Ovary (tissue), 9 donors: ENCODE data around the gene FOXO1. TPM values are rescaled to one million over a fixed set of nuclear protein-coding genes. Genes with fewer than 3 reads are reported as not detected.

Experiments used
- DNase-seq, 5 donors: peaks; one replicate each; pipeline ENCODE4 v3.0.0-alpha.2; 2019 to 2020
- H3K27ac ChIP-seq, 2 donors: fragments of 200-600 bp; one replicate each; pipeline versions ENCODE4 v1.5.1 to v1.8.0; 2019 to 2022
- H3K27me3 ChIP-seq: fragments of 200-600 bp; one replicate; pipeline ENCODE4 v1.8.0; 2022
- H3K36me3 ChIP-seq: fragments of 200-600 bp; sonication (generic); one replicate; pipeline ENCODE4 v1.5.1; 2019
- H3K4me1 ChIP-seq: one replicate; pipeline ENCODE4 v1.8.1; 2013; ENCODE audit warnings: mild to moderate bottlenecking, moderate library complexity; ENCODE audit not compliant: insufficient read depth
- H3K4me3 ChIP-seq: fragments of 200-600 bp; sonication (generic); one replicate; pipeline ENCODE4 v1.5.1; 2017
- H3K9me3 ChIP-seq, 2 donors: fragments of 200-600 bp in 1 of 2; sonication (generic) in 1 of 2; one replicate each; pipeline versions ENCODE4 v1.5.1 to v1.8.1; 2013 to 2019; ENCODE audit warnings: mild to moderate bottlenecking in 1 of 2, moderate library complexity in 1 of 2
- EP300 ChIP-seq: sonication (generic); formaldehyde crosslinking; IDR thresholded peaks from one replicate; pipeline ENCODE4 v1.6.1; 2017; ENCODE audit warnings: antibody characterized with exemption
- POLR2A ChIP-seq: fragments of 450-650 bp; IDR thresholded peaks from one replicate; pipeline ENCODE4 v1.6.1; 2017; ENCODE audit warnings: antibody characterized with exemption, mild to moderate bottlenecking, moderate library complexity
- WGBS, 3 donors: extraction: QIAGEN DNeasy Blood & Tissue Kit in 1 of 3; methylation state at CpG; one replicate each; pipeline versions ENCODE4 v1.1.5 to v1.1.7; 2013 to 2017; 5-methylcytosine and 5-hydroxymethylcytosine counted together
- intact Hi-C, 4 donors: fragments of 100-400 bp; cut with DNase I; formaldehyde crosslinking; loops; one replicate each; pipeline versions ENCODE4 v1.11.0 to v1.15.1; 2022 to 2023
- polyA plus RNA-seq, 2 donors: library from polyadenylated mRNA; stranded (reverse); fragments of 200-250 nt in 1 of 2; fragments of 350-450 nt in 1 of 2; fragmentation: Illumina TruSeq in 1 of 2; extraction: RNeasy Lipid Tissue Mini Kit (QIAGEN cat#74804) in 1 of 2; gene quantifications; one replicate each; pipeline ENCODE4 v1.2.3, GENCODE V29; 2013 to 2014
- total RNA-seq, 7 donors: library from RNA; depleted of rRNA in 2 of 7; stranded (reverse); fragments of >200 nt in 2 of 7; fragmentation: NEBNext Ultra II Directional in 3 of 7; extraction: Animal tissue kit (Norgen Biotek cat#: 25700) in 3 of 7; gene quantifications; one replicate each; pipeline versions ENCODE4 v1.1.0 to v1.2.4, GENCODE V29; 2016 to 2023
- TF ChIP-seq, protein P1 (sequence below), 3 donors: fragments of 450-650 bp in 2 of 3; fragments of 200-600 bp in 1 of 3; IDR thresholded peaks; one replicate each; pipeline versions ENCODE4 v1.5.1 to v1.8.0; 2016 to 2022; ENCODE audit warnings: antibody characterized with exemption in 3 of 3, mild to moderate bottlenecking in 1 of 3
- donor health status: DM: no; HTN: no; CAD: no; lungs with moderate emphysema.
- donor health status: DM: no; HTN: no; CAD: no.
- donor health status: Bipolar disorder and iron deficiency.
- donor health status: DM: yes; HTN: yes; CAD: no.
- donor health status: DM: no; HTN: no; CAD: no.
- donor health status: DM: yes; HTN: yes; CAD: no.

FOXO1 gene
- total and polyA plus RNA-seq, 9 donors: 51.5 to 157 (median 107) TPM

DNA sequence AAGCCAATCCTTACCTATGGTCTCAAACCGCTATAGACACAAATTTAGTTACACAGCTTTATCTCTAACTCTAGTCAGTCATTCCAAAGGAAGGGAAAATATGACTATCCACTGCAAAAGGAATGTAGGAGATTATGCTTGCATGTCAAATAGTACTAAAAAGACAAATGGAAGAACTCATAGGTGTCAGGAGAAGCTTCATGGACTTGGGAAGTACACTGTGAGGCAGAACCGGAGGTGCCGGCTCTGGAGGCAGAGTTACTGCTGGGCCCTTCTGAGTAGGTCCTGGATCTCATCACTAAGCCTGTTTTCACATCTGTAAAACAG, 97.5 kb downstream of the FOXO1 start:
- H3K27ac ChIP-seq: peak overlapping the region in 1 of 2 donors; percentile 17
- WGBS, 3 donors: 14 to 24% (median 20%) methylated on average over 3 of the region's 3 CpGs
- no peaks in the 10 kb centered on the region for H3K9me3 ChIP-seq
- no peaks in the 10 kb centered on the region for H3K36me3 ChIP-seq
- H3K27me3 ChIP-seq: no peaks in the 10 kb centered on the region
- DNase-seq: no peak
- H3K4me1 ChIP-seq: peaks cover 45% of the 10 kb centered on the region
- no peak overlapping the region for H3K4me3 ChIP-seq
- TF ChIP-seq EP300 (no peak), POLR2A (no peak)
- TF ChIP-seq, protein P1, sequence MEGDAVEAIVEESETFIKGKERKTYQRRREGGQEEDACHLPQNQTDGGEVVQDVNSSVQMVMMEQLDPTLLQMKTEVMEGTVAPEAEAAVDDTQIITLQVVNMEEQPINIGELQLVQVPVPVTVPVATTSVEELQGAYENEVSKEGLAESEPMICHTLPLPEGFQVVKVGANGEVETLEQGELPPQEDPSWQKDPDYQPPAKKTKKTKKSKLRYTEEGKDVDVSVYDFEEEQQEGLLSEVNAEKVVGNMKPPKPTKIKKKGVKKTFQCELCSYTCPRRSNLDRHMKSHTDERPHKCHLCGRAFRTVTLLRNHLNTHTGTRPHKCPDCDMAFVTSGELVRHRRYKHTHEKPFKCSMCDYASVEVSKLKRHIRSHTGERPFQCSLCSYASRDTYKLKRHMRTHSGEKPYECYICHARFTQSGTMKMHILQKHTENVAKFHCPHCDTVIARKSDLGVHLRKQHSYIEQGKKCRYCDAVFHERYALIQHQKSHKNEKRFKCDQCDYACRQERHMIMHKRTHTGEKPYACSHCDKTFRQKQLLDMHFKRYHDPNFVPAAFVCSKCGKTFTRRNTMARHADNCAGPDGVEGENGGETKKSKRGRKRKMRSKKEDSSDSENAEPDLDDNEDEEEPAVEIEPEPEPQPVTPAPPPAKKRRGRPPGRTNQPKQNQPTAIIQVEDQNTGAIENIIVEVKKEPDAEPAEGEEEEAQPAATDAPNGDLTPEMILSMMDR (IDR thresholded peaks at IDR 0.05): no peak
- intact Hi-C loops: no loop called here

DNA sequence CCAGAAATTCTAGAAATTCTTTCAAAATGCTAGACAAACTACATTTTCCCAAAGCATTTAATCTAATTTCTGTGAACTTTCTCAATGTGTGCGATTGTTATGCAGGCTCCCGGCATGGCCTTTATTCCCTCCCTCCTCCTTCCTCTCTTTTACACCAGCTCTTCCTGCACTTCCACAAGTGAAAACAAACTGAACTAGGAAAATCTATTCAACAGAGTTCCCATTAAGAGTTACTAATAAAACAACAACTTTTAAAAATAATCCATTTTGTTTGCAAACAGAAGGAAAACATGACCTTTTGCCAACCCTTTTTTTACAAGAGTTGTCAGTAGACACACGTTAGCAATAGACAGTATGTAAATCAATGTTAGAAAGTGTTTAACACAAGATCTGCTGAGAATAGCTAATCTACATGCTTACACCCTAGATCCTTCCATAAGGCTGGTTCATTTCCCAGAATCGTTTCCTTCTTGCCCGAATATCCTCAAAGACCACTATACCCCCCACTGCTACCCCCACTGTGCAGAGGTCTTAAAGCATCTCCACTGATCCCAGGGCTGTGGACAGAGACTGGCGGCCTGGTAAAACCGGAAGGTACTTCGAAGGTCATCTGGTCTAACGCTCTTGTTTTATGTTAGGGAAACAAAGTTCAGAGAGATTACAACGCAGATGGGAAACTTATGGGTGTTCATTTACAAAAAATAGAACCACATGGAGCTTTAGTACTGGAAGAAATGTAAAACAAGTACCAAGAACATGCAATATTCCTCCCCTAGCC, 98.0 kb downstream of the FOXO1 start:
- peak overlapping the region in 1 of 2 donors; percentile 17 for H3K27ac ChIP-seq
- 7 to 34% (median 15%) methylated on average over 10 of the region's 10 CpGs for WGBS, 3 donors
- no peaks in the 10 kb centered on the region for H3K9me3 ChIP-seq
- H3K27me3 ChIP-seq: no peaks in the 10 kb centered on the region
- no peaks in the 10 kb centered on the region for H3K36me3 ChIP-seq
- intact Hi-C loops: no loop called here
- peaks cover 51% of the 10 kb centered on the region for H3K4me1 ChIP-seq
- no peak for DNase-seq
- H3K4me3 ChIP-seq: no peak overlapping the region
- TF ChIP-seq, protein P1 (IDR thresholded peaks at IDR 0.05): no peak
- no peak for TF ChIP-seq EP300
- TF ChIP-seq POLR2A: no peak

DNA sequence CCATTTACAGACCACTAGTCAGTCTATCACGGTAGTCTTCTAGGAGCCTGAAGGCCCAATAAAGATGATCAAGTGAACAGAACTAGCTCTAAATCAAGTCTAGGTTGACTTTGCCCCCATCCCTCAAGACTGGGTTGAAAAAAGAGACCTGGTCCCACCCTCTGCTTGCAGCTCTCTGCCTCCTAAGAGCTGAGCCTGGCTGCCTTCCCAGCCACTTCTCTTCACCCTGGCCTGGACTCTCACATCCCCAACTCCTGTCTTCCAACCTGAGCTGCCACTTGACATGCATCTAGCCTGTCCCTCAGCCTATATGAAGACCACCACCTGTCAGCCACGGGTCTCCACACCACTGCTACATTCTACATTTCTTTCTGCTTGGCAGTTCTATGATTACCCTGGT, 99.6 kb downstream of the FOXO1 start:
- Histone ChIP-seq H3K9me3 (no peaks in the 10 kb centered on the region), H3K4me1 (peaks cover 48% of the 10 kb centered on the region), H3K4me3 (no peak overlapping the region), H3K36me3 (no peaks in the 10 kb centered on the region), H3K27me3 (no peaks in the 10 kb centered on the region), H3K27ac (no peak overlapping the region)
- TF ChIP-seq EP300 (no peak), POLR2A (no peak)
- TF ChIP-seq, protein P1 (IDR thresholded peaks at IDR 0.05): no peak
- intact Hi-C loops: no loop called here
- 48 to 61% (median 58%) methylated on average over 2 of the region's 2 CpGs for WGBS, 3 donors
- DNase-seq: no peak

DNA sequence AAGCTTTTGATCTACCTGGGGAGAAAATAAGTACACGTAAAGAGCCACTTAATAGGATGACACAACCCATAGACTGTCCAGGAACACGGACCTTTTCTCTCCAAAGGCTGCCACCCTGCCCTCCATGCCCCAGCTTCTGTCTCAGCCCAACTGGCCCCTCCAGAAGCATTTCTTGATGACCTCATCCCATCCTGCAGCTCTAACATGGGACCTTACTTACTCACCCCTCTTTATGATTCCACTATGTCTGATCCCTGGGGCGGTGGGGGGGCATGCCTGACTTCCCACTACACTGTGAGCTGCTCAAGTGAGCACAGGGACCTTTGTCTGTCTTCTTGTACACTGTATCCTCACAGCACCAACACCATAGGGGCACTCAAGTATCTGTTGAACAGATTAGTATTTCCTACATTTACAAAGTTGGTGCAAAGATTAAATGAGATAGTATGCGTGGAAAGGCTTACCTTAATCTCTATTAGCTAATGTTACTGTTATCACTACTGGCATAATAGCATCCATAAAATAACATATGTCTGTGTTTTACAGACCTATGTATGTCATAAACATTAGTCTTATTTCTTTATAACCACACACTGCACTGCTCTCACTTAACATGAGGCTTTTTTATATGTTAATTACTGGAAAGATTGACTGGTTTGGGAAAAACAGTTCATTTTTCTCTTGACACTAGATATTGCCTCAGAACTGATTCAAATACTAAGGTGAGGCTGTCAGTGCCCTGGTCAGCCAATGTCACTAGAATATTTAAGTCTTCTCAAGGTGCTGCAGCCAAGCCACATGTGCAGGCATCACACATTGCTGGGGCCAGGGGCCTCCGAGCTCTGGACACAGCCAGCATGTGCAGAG, 100.9 kb downstream of the FOXO1 start:
- peaks cover 47% of the 10 kb centered on the region for H3K4me1 ChIP-seq
- intact Hi-C loops: no loop called here
- H3K9me3 ChIP-seq: no peaks in the 10 kb centered on the region
- TF ChIP-seq POLR2A (no peak), EP300 (no peak)
- TF ChIP-seq, protein P1 (IDR thresholded peaks at IDR 0.05): no peak
- 88 to 95% (median 91%) methylated on average over 5 of the region's 5 CpGs for WGBS, 3 donors
- no peak for DNase-seq
- H3K27me3 ChIP-seq: no peaks in the 10 kb centered on the region
- no peak overlapping the region for H3K4me3 ChIP-seq
- H3K36me3 ChIP-seq: no peaks in the 10 kb centered on the region
- H3K27ac ChIP-seq: no peak overlapping the region
